GM12892 (cell line): ENCODE results near the gene DKKL1.

ENCODE experiments used
- POLR2A ChIP-seq: IDR thresholded peaks from 2 replicates; pipeline ENCODE4 v1.6.1; 2011; ENCODE audit warnings: low read depth, low read length, control low read depth
- POLR2AphosphoS5 ChIP-seq: IDR thresholded peaks from 2 replicates; pipeline ENCODE4 v1.6.1; 2011; ENCODE audit warnings: low read depth, low read length, control low read depth

DNA sequence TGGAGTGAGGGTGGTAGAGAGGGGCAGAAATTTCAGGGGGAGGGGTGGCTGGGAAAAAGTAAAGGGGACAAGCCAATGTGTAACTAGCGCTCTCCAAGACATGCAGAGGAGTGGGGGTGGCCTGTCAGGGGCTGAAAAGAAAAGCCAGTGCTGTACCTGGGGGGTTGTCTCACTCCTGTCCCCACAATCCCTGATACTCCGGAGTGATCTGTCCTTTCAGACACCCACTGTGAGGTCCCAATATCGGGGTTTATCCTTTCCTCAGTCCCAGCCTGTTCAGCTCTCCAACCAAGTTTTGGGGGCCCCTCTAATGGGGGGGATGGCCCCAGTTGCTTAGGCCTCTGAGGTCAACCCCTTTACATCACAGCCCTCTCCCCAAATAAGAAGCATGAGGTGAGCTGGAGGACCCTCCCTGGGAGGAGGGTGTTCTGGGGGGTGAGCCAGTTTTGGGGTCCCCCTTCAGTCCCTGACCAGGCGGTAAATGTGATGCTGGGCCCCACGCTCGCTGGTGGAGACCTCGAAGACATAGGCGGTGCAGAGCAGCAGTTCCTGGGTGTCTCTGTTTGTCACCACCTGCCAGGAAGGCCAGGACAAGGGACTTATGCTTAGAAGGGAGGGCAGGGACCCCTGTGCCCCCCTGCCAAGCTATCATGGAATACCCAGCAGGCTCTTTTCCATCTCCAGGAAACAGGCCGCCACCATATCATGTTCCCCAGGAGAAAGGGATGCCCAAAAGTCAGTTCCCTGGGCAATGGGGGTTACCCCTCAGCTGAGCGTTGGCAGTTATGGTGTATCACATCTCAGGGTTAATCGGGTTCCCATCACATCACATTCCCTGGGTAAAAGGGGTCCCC lies 22.6 kb upstream of the DKKL1 start:
- TF ChIP-seq POLR2A (no peak), POLR2AphosphoS5 (no peak)
